Measurements from ENCODE around the gene SIK1. TPM values are rescaled to one million over a fixed set of nuclear protein-coding genes. Genes with fewer than 3 reads are reported as not detected.
"Not testable (repeated sequence)": the region's sequence is repeated elsewhere in the genome, so short reads cannot be mapped to it uniquely, and the experiment has no call there.

The SIK1 gene
- total RNA-seq, 1 experiment from 2014 or later, result 32.3 TPM

DNA sequence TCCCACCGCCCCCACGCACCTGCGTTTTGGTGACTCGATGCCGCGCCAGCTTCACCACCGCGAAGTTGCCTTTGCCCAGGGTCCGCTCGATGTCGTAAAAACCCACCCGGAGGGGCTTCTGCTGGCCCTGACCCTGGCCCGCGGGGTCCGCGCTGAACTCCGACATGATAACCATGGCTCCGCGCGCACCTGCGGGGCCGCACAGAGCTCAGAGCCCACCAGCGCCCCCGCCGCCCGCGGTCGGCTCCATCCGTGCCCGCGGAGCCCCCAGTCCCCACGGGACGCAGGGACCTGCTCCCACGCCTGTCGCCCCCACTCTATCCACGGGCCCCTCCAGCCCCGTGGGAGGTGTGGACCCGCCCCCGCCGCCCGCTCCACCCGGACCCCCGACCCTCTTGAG is 927 bp downstream of the SIK1 start:
- H3K9me3 ChIP-seq (ENCODE audit: control insufficient read depth, insufficient read depth, low read depth, low read length); in situ Hi-C loops (cut with HindIII; ENCODE audit: low pct_unique_long_range_greater_than_20kb, low sequenced_read_pairs); intact Hi-C loops (cut with micrococcal nuclease; ENCODE audit: unreplicated experiment); BruUV-seq (replicated peaks); H3K36me3 ChIP-seq (ENCODE audit: control insufficient read depth, insufficient read depth, low read length); H3K27ac ChIP-seq (ENCODE audit: low read length); H3K4me3 ChIP-seq (ENCODE audit: low read depth in 2 of 2, low read length in 2 of 2); ATAC-seq; POLR2A ChIA-PET; CTCF ChIA-PET; H3K27me3 ChIP-seq (ENCODE audit: control insufficient read depth, insufficient read depth, low read length); DNase-seq (ENCODE audit: low read depth, low spot score); H3K4me1 ChIP-seq (ENCODE audit: control insufficient read depth, insufficient read depth, low read length): not testable (repeated sequence)

DNA sequence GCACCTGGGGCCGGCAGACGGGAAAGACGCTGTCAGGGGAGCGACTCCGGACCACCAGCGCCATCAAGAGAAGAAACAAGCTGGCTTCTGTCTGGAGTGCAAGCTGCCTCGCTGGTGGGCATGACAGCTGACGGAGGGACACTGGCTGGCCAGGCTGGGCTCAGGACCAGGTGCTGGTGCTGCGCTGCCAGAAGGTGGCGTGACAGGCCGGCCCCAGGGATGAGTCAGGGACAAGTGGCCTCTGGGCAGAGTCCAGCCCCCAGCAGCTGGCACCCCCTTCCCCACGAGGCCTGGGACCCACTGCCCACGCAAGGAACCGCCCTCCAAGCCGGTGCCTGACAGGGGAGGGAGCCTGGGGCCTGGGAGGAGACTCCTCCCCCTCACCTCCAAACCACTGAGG is 7.5 kb downstream of the SIK1 start:
- H3K27ac ChIP-seq (ENCODE audit: low read length); POLR2A ChIA-PET; DNase-seq (ENCODE audit: low read depth, low spot score); BruUV-seq (replicated peaks); H3K9me3 ChIP-seq (ENCODE audit: control insufficient read depth, insufficient read depth, low read depth, low read length); H3K36me3 ChIP-seq (ENCODE audit: control insufficient read depth, insufficient read depth, low read length); in situ Hi-C loops (cut with HindIII; ENCODE audit: low pct_unique_long_range_greater_than_20kb, low sequenced_read_pairs); H3K4me3 ChIP-seq (ENCODE audit: low read depth in 2 of 2, low read length in 2 of 2); intact Hi-C loops (cut with micrococcal nuclease; ENCODE audit: unreplicated experiment); H3K27me3 ChIP-seq (ENCODE audit: control insufficient read depth, insufficient read depth, low read length); CTCF ChIA-PET; H3K4me1 ChIP-seq (ENCODE audit: control insufficient read depth, insufficient read depth, low read length): not testable (repeated sequence)
- 0 out of 2 replicates have a peak, but pooled peaks have one; percentile 54 for ATAC-seq

- H3K4me1 ChIP-seq (ENCODE audit: control insufficient read depth, insufficient read depth, low read length); CTCF ChIA-PET; intact Hi-C loops (cut with micrococcal nuclease; ENCODE audit: unreplicated experiment); BruUV-seq (replicated peaks); POLR2A ChIA-PET; H3K9me3 ChIP-seq (ENCODE audit: control insufficient read depth, insufficient read depth, low read depth, low read length); H3K27ac ChIP-seq (ENCODE audit: low read length); DNase-seq (ENCODE audit: low read depth, low spot score); in situ Hi-C loops (cut with HindIII; ENCODE audit: low pct_unique_long_range_greater_than_20kb, low sequenced_read_pairs); H3K27me3 ChIP-seq (ENCODE audit: control insufficient read depth, insufficient read depth, low read length); ATAC-seq; H3K36me3 ChIP-seq (ENCODE audit: control insufficient read depth, insufficient read depth, low read length); H3K4me3 ChIP-seq (ENCODE audit: low read depth in 2 of 2, low read length in 2 of 2): not testable (repeated sequence)
Measured at GRCh38 chr21:43414576-43414975, 12.4 kb downstream of the SIK1 start.

- in situ Hi-C loops (cut with HindIII; ENCODE audit: low pct_unique_long_range_greater_than_20kb, low sequenced_read_pairs); BruUV-seq (replicated peaks); H3K27me3 ChIP-seq (ENCODE audit: control insufficient read depth, insufficient read depth, low read length); H3K36me3 ChIP-seq (ENCODE audit: control insufficient read depth, insufficient read depth, low read length); H3K4me1 ChIP-seq (ENCODE audit: control insufficient read depth, insufficient read depth, low read length); intact Hi-C loops (cut with micrococcal nuclease; ENCODE audit: unreplicated experiment); POLR2A ChIA-PET; H3K4me3 ChIP-seq (ENCODE audit: low read depth in 2 of 2, low read length in 2 of 2); H3K9me3 ChIP-seq (ENCODE audit: control insufficient read depth, insufficient read depth, low read depth, low read length); H3K27ac ChIP-seq (ENCODE audit: low read length); DNase-seq (ENCODE audit: low read depth, low spot score); CTCF ChIA-PET: not testable (repeated sequence)
- ATAC-seq, result peak; percentile 82
Measured at GRCh38 chr21:43412020-43412788, 14.7 kb downstream of the SIK1 start.

- H3K4me3 ChIP-seq (ENCODE audit: low read depth in 2 of 2, low read length in 2 of 2); POLR2A ChIA-PET; H3K27me3 ChIP-seq (ENCODE audit: control insufficient read depth, insufficient read depth, low read length); ATAC-seq; H3K9me3 ChIP-seq (ENCODE audit: control insufficient read depth, insufficient read depth, low read depth, low read length); BruUV-seq (replicated peaks); CTCF ChIA-PET; H3K4me1 ChIP-seq (ENCODE audit: control insufficient read depth, insufficient read depth, low read length); in situ Hi-C loops (cut with HindIII; ENCODE audit: low pct_unique_long_range_greater_than_20kb, low sequenced_read_pairs); H3K36me3 ChIP-seq (ENCODE audit: control insufficient read depth, insufficient read depth, low read length); H3K27ac ChIP-seq (ENCODE audit: low read length); intact Hi-C loops (cut with micrococcal nuclease; ENCODE audit: unreplicated experiment); DNase-seq (ENCODE audit: low read depth, low spot score): not testable (repeated sequence)
Measured at GRCh38 chr21:43410456-43411068, 16.4 kb downstream of the SIK1 start.

DNA sequence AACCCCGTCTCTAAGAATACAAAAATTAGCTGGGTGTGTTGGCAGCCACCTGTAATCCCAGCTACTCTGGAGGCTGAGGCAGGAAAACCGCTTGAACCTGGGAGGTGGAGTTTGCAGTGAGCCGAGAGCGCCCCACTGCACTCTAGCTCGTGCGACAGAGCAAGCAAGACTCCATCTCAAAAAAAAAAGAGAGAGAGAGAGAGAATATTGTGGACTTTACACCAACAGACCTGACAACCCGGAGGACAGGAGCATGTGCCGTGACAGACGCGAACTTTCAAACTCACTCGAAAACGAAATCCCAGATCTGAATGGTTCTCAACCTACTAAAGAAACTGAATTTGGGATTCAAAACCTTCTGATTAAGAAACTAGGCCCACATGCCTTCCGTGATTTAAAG is 19.8 kb downstream of the SIK1 start:
- ATAC-seq; CTCF ChIA-PET; H3K4me1 ChIP-seq (ENCODE audit: control insufficient read depth, insufficient read depth, low read length); H3K27me3 ChIP-seq (ENCODE audit: control insufficient read depth, insufficient read depth, low read length); POLR2A ChIA-PET; H3K27ac ChIP-seq (ENCODE audit: low read length); intact Hi-C loops (cut with micrococcal nuclease; ENCODE audit: unreplicated experiment); DNase-seq (ENCODE audit: low read depth, low spot score); BruUV-seq (replicated peaks); in situ Hi-C loops (cut with HindIII; ENCODE audit: low pct_unique_long_range_greater_than_20kb, low sequenced_read_pairs); H3K36me3 ChIP-seq (ENCODE audit: control insufficient read depth, insufficient read depth, low read length); H3K9me3 ChIP-seq (ENCODE audit: control insufficient read depth, insufficient read depth, low read depth, low read length); H3K4me3 ChIP-seq (ENCODE audit: low read depth in 2 of 2, low read length in 2 of 2): not testable (repeated sequence)

DNA sequence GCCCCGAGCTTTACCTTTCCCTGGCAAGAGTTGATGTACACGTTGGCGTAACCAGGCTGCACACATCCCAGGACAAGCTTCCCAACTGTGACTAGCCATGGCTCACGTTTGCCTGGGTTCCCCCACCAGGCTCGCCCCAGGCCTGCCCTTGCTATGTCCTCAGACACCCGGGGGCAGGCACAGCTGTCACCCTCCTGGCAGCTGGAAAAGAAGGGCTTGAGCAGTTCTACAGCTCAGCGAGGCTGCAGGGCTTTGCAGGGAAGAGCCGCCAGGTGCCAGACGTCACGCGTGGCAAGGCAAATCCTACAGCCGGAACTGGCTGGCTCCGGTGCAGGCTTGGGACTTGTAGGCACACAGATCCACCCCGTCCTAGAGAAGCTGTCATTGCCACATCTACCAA is 22.5 kb downstream of the SIK1 start:
- H3K27ac ChIP-seq (ENCODE audit: low read length); ATAC-seq; H3K4me1 ChIP-seq (ENCODE audit: control insufficient read depth, insufficient read depth, low read length); H3K9me3 ChIP-seq (ENCODE audit: control insufficient read depth, insufficient read depth, low read depth, low read length); BruUV-seq (replicated peaks); H3K27me3 ChIP-seq (ENCODE audit: control insufficient read depth, insufficient read depth, low read length); POLR2A ChIA-PET; DNase-seq (ENCODE audit: low read depth, low spot score); H3K36me3 ChIP-seq (ENCODE audit: control insufficient read depth, insufficient read depth, low read length); CTCF ChIA-PET; in situ Hi-C loops (cut with HindIII; ENCODE audit: low pct_unique_long_range_greater_than_20kb, low sequenced_read_pairs); H3K4me3 ChIP-seq (ENCODE audit: low read depth in 2 of 2, low read length in 2 of 2); intact Hi-C loops (cut with micrococcal nuclease; ENCODE audit: unreplicated experiment): not testable (repeated sequence)
